Osteoblast (primary cell): ENCODE measurements around the gene TNIK. TPM values are rescaled to one million over a fixed set of nuclear protein-coding genes. Genes with fewer than 3 reads are reported as not detected.

Experiments
- DNase-seq: peaks from one replicate; pipeline ENCODE4 v3.0.0; 2011; ENCODE audit warnings: low spot score, mixed read lengths; ENCODE audit not compliant: insufficient read length; ENCODE audit errors: missing footprints
- H2AFZ ChIP-seq: 2 replicates; pipeline ENCODE4 v1.6.0; 2011; ENCODE audit warnings: mild to moderate bottlenecking, low read length
- H3K27ac ChIP-seq: 2 replicates; pipeline ENCODE4 v1.5.1; 2011; ENCODE audit warnings: mild to moderate bottlenecking, low read depth, low read length, moderate library complexity
- H3K27me3 ChIP-seq: 2 replicates; pipeline ENCODE4 v1.6.0; 2012; ENCODE audit warnings: mild to moderate bottlenecking, control low read depth, inconsistent platforms, low read length, moderate library complexity; ENCODE audit not compliant: insufficient read depth
- H3K36me3 ChIP-seq: 2 replicates; pipeline ENCODE4 v1.5.1; 2011; ENCODE audit warnings: mild to moderate bottlenecking, low read length, control low read depth, moderate library complexity; ENCODE audit not compliant: insufficient read depth
- H3K4me1 ChIP-seq: 2 replicates; pipeline ENCODE4 v1.5.1; 2011; ENCODE audit warnings: mild to moderate bottlenecking, low read length, control low read depth, moderate library complexity; ENCODE audit not compliant: insufficient read depth
- H3K4me2 ChIP-seq: 2 replicates; pipeline ENCODE4 v1.6.0; 2011; ENCODE audit warnings: mild to moderate bottlenecking, low read length; ENCODE audit not compliant: insufficient read depth
- H3K4me3 ChIP-seq: fragments of 200-600 bp; sonication (generic); 3 replicates; pipeline ENCODE4 v1.5.1; 2012; ENCODE audit warnings: mild to moderate bottlenecking, low read length, inconsistent platforms; ENCODE audit not compliant: insufficient read depth
- H3K79me2 ChIP-seq: 2 replicates; pipeline ENCODE4 v1.6.0; 2012; ENCODE audit warnings: mild to moderate bottlenecking, low read length, control low read depth, inconsistent platforms; ENCODE audit not compliant: insufficient read depth
- H3K9me3 ChIP-seq: 2 replicates; pipeline ENCODE4 v1.5.1; 2011; ENCODE audit warnings: low read depth, low read length, control low read depth
- H4K20me1 ChIP-seq: 2 replicates; pipeline ENCODE4 v1.6.0; 2012; ENCODE audit warnings: mild to moderate bottlenecking, low read length, control low read depth; ENCODE audit not compliant: insufficient read depth
- total RNA-seq: library from RNA; depleted of rRNA; stranded (reverse); fragments of >200 nt; gene quantifications from 2 replicates; pipeline ENCODE4 v1.2.3, GENCODE V29; 2012
- TF ChIP-seq, protein P1 (sequence below): IDR thresholded peaks from 2 replicates; pipeline ENCODE4 v1.5.1; 2011; ENCODE audit warnings: mild to moderate bottlenecking, low read depth, low read length, moderate library complexity; ENCODE audit errors: extremely low read depth

TNIK gene
- total RNA-seq, 1 donor, result 7.6 TPM

DNA sequence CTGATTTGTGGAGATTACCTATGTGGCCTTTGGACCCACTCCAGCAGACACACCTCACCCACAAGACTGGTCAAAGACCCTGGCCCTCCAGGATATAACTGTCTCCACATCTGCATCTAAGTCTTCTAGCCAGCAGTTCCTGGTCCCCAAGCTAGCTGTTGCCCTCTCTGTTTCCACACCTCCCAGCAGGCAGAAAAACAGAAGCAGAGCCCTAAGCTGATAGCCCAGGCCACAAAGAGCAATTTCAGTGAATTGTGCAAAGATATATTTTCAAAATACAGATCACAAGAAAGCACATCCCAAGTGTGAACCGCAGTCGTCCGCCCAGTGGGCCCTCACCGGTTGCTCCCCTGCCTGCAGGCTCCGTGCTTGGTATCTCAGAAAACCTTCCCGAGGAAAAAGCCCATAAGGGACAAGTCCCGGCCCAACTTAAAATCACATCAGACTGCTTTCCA lies 2.6 kb downstream of the TNIK start:
- H3K27me3 ChIP-seq, result peaks cover 86% of the 10 kb centered on the region
- H3K9me3 ChIP-seq, result no peaks in the 10 kb centered on the region
- peaks cover 21% of the 10 kb centered on the region for H3K4me1 ChIP-seq
- H3K36me3 ChIP-seq, result no peaks in the 10 kb centered on the region
- no peaks in the 10 kb centered on the region for H4K20me1 ChIP-seq
- H2AFZ ChIP-seq, result no peak overlapping the region
- H3K4me2 ChIP-seq, result no peak overlapping the region
- no peaks in the 10 kb centered on the region for H3K79me2 ChIP-seq
- DNase-seq, result no peak
- TF ChIP-seq, protein P1, sequence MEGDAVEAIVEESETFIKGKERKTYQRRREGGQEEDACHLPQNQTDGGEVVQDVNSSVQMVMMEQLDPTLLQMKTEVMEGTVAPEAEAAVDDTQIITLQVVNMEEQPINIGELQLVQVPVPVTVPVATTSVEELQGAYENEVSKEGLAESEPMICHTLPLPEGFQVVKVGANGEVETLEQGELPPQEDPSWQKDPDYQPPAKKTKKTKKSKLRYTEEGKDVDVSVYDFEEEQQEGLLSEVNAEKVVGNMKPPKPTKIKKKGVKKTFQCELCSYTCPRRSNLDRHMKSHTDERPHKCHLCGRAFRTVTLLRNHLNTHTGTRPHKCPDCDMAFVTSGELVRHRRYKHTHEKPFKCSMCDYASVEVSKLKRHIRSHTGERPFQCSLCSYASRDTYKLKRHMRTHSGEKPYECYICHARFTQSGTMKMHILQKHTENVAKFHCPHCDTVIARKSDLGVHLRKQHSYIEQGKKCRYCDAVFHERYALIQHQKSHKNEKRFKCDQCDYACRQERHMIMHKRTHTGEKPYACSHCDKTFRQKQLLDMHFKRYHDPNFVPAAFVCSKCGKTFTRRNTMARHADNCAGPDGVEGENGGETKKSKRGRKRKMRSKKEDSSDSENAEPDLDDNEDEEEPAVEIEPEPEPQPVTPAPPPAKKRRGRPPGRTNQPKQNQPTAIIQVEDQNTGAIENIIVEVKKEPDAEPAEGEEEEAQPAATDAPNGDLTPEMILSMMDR, result no peak
- H3K4me3 ChIP-seq, result no peak overlapping the region
- no peak overlapping the region for H3K27ac ChIP-seq

DNA sequence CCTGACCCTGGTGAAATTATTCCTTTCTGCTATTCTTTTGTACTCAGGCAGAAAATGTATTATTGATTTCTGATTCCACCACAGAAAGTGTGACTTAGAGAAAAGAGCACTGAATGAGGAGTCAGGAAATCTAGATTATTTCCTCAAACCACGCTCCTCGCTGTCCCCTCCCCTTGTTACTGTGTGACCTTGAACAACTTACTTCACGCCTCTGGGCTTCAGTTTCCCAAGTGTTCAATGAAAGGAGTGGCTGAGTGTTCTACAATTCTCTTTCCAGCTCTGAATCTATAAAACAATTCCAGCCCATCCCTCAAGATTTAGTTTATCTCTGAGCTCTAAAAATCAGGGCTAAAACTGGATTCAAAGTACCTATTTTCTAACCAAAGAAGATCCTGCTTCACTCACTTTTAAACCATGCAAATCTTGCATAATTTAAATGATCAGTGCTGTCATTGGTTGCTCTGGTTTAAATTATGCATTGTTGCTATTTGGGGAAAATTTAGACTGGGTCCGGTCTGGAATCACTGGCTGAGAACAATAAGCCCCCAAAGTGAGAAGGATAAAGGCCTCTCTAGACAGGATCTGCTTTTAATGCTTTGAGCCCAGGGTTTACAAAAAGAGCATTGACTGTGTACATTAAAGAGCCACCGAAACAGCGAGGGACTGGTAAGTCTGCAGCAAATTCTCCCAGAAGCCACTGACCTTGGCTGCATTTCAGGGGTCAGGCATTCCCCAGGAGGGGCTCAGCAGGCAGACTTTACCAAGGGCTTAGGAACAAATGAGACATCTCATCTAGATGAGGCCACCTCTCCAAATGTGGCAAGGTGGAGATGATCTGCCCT lies 3.2 kb downstream of the TNIK start:
- Histone ChIP-seq H2AFZ (no peak overlapping the region), H3K4me3 (no peak overlapping the region), H3K27ac (no peak overlapping the region), H3K9me3 (no peaks in the 10 kb centered on the region), H4K20me1 (no peaks in the 10 kb centered on the region), H3K4me1 (peaks cover 21% of the 10 kb centered on the region), H3K36me3 (no peaks in the 10 kb centered on the region), H3K4me2 (no peak overlapping the region), H3K27me3 (peaks cover 83% of the 10 kb centered on the region), H3K79me2 (no peaks in the 10 kb centered on the region)
- DNase-seq, result no peak
- TF ChIP-seq, protein P1, result no peak

DNA sequence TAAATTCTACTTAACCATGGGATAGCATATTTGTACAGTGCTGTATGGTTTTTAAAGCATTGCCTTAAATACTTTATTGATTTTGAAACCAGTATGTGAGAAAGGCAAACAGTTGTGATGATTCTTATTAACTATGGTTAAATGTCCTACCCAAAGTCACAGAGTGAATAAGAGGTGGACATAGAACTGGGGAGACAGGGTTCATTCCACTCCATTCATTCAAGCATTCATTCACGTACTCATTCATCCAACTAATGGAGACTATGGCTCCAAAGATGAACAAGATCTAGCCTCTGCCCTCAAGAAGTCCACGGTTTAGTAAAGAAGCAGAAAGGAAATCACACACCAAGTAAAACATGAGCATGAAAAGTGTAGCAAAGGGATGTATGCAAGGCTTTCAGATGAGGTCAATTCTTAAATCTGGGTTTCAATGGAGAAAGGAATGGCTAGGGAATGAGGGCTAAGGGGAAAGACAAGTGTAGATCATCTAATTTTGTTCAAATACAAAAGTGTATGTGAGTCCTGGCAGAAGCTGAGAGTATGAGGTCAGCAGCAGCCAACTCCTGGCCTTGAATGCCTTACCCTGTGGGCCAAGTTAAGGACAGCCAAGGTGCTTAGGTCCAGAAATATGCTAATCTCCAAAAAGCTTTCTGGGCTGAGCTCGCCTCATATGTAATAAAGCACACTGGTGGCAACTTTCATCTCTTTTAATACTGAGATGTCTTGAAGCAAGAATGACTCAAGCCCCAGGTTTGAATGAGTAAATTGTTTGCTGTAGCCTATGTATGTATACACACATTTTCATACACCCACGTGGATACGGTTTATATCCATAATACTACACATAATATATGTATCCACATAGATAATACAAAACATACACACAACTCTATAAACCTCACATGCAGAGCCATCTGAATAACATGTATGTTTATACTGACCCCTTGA lies 4.3 kb downstream of the TNIK start:
- Histone ChIP-seq H3K79me2 (no peaks in the 10 kb centered on the region), H4K20me1 (no peaks in the 10 kb centered on the region), H3K27me3 (peaks cover 81% of the 10 kb centered on the region), H3K4me1 (peaks cover 17% of the 10 kb centered on the region), H3K9me3 (no peaks in the 10 kb centered on the region), H3K36me3 (no peaks in the 10 kb centered on the region), H3K27ac (no peak overlapping the region), H3K4me3 (no peak overlapping the region), H2AFZ (no peak overlapping the region), H3K4me2 (no peak overlapping the region)
- no peak for DNase-seq
- TF ChIP-seq, protein P1, result no peak
